DND-41 (cell line): ENCODE data around the gene TAF1.

Experiments used
- ATAC-seq: fragments of 200-7000 bp; cut with Tn5 transposase; 3 replicates; pipeline ENCODE4 v1.9.1; 2021; ENCODE audit warnings: low read depth; ENCODE audit not compliant: insufficient read depth
- DNase-seq: peaks from one replicate; pipeline ENCODE4 v3.0.0-alpha.2; 2020
- H2AFZ ChIP-seq: 2 replicates; pipeline ENCODE4 v1.6.0; 2012; ENCODE audit warnings: low read depth, low read length
- H3K27ac ChIP-seq: 2 replicates; pipeline ENCODE4 v1.5.1; 2012; ENCODE audit warnings: low read length, inconsistent platforms
- H3K27me3 ChIP-seq: fragments of 200-600 bp; sonication (generic); 2 replicates; pipeline ENCODE4 v1.6.0; 2012; ENCODE audit warnings: low read length, mild to moderate bottlenecking, inconsistent platforms; ENCODE audit not compliant: insufficient read depth, poor library complexity
- H3K36me3 ChIP-seq: 2 replicates; pipeline ENCODE4 v1.5.1; 2012; ENCODE audit warnings: low read length, inconsistent platforms; ENCODE audit not compliant: insufficient read depth
- H3K4me1 ChIP-seq: 2 replicates; pipeline ENCODE4 v1.5.1; 2012; ENCODE audit warnings: mild to moderate bottlenecking, low read length; ENCODE audit not compliant: insufficient read depth
- H3K4me2 ChIP-seq: 2 replicates; pipeline ENCODE4 v1.6.0; 2012; ENCODE audit warnings: mild to moderate bottlenecking, moderate library complexity, low read length, inconsistent platforms; ENCODE audit not compliant: insufficient read depth
- H3K4me3 ChIP-seq, 2 experiments: fragments of 200-600 bp in 1 of 2; shearing (Covaris generic) in 1 of 2; 2 replicates each; pipeline ENCODE4 v1.5.1; 2012 to 2016; ENCODE audit warnings: inconsistent platforms in 2 of 2, low read length in 2 of 2, mild to moderate bottlenecking in 2 of 2, low read depth in 1 of 2, moderate library complexity in 1 of 2
- H3K79me2 ChIP-seq: 2 replicates; pipeline ENCODE4 v1.6.0; 2012; ENCODE audit warnings: low read length, inconsistent platforms; ENCODE audit not compliant: insufficient read depth
- H3K9ac ChIP-seq: 2 replicates; pipeline ENCODE4 v1.6.0; 2012; ENCODE audit warnings: low read depth, mild to moderate bottlenecking, inconsistent platforms, low read length, moderate library complexity
- H3K9me3 ChIP-seq: 2 replicates; pipeline ENCODE4 v1.5.1; 2012; ENCODE audit warnings: low read length, moderate library complexity, mild to moderate bottlenecking, inconsistent platforms; ENCODE audit not compliant: insufficient read depth, severe bottlenecking
- H4K20me1 ChIP-seq: 2 replicates; pipeline ENCODE4 v1.6.0; 2012; ENCODE audit warnings: low read length; ENCODE audit not compliant: insufficient read depth
- EZH2 ChIP-seq: IDR thresholded peaks from 3 replicates; pipeline ENCODE4 v1.6.1; 2012; ENCODE audit warnings: borderline replicate concordance, low read depth, mild to moderate bottlenecking, moderate library complexity, low read length, inconsistent platforms; ENCODE audit not compliant: severe bottlenecking
- TF ChIP-seq, protein P1 (sequence below): IDR thresholded peaks from 2 replicates; pipeline ENCODE4 v1.5.1; 2012; ENCODE audit warnings: borderline replicate concordance, low read length, moderate library complexity, mild to moderate bottlenecking; ENCODE audit not compliant: poor library complexity, severe bottlenecking; ENCODE audit errors: extremely low read depth

Gene TAF1

DNA sequence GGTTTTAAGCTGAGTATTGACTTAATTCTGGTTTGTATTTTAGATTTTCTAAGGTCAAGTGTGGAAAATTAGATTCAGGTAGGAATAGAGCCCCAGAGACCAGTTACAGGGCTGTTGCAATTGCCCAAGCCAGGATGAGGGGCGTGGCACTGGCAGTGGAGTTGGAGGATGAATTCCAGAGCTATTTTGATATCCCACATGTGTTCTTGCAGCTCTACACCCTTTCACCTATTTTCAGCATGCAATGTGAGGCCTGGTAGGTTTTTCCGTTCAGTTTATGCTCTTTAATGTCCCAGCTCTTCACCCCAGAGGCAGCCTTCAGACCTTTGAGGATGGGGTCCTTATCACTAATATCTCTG, 148.9 kb downstream of the TAF1 start:
- H3K79me2 ChIP-seq = no peaks in the 10 kb centered on the region
- H3K4me2 ChIP-seq = no peak overlapping the region
- ATAC-seq (no peak), DNase-seq (no peak)
- no peak for TF ChIP-seq EZH2
- TF ChIP-seq, protein P1, sequence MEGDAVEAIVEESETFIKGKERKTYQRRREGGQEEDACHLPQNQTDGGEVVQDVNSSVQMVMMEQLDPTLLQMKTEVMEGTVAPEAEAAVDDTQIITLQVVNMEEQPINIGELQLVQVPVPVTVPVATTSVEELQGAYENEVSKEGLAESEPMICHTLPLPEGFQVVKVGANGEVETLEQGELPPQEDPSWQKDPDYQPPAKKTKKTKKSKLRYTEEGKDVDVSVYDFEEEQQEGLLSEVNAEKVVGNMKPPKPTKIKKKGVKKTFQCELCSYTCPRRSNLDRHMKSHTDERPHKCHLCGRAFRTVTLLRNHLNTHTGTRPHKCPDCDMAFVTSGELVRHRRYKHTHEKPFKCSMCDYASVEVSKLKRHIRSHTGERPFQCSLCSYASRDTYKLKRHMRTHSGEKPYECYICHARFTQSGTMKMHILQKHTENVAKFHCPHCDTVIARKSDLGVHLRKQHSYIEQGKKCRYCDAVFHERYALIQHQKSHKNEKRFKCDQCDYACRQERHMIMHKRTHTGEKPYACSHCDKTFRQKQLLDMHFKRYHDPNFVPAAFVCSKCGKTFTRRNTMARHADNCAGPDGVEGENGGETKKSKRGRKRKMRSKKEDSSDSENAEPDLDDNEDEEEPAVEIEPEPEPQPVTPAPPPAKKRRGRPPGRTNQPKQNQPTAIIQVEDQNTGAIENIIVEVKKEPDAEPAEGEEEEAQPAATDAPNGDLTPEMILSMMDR = no peak
- no peaks in the 10 kb centered on the region for H4K20me1 ChIP-seq
- H3K4me1 ChIP-seq = no peaks in the 10 kb centered on the region
- no peak overlapping the region for H3K4me3 ChIP-seq
- H3K27me3 ChIP-seq = no peaks in the 10 kb centered on the region
- H3K27ac ChIP-seq = no peak overlapping the region
- no peaks in the 10 kb centered on the region for H3K9me3 ChIP-seq
- H3K9ac ChIP-seq = no peak overlapping the region
- H3K36me3 ChIP-seq = no peaks in the 10 kb centered on the region
- no peak overlapping the region for H2AFZ ChIP-seq
